GM10248 (cell line): ENCODE results near the gene EGFL8.
"Not testable (repeated sequence)": the region's sequence is repeated elsewhere in the genome, so short reads cannot be mapped to it uniquely, and the experiment has no call there.

Experiments
- CTCF ChIA-PET: fragments of 300-600 bp; sonication (Branson Sonifier 250); formaldehyde crosslinking; extraction: SDS; loops from one replicate; lab custom pipeline; 2021; ENCODE audit warnings: antibody characterized with exemption; lab: Yijun Ruan, JAX
- POLR2A ChIA-PET: fragments of 350-650 bp; sonication (Branson Sonifier 250); formaldehyde crosslinking; extraction: SDS; loops from one replicate; lab custom pipeline; 2020; ENCODE audit warnings: antibody characterized with exemption; lab: Yijun Ruan, JAX
- DNase-seq: peaks from one replicate; pipeline ENCODE4 v3.0.0; 2012; ENCODE audit errors: extremely low spot score
- TF ChIP-seq, protein P1 (sequence below): IDR thresholded peaks from 2 replicates; pipeline ENCODE4 v1.5.1; 2012; ENCODE audit warnings: mild to moderate bottlenecking, low read depth; ENCODE audit errors: extremely low read depth, missing control alignments, control extremely low read depth

EGFL8 gene

DNA sequence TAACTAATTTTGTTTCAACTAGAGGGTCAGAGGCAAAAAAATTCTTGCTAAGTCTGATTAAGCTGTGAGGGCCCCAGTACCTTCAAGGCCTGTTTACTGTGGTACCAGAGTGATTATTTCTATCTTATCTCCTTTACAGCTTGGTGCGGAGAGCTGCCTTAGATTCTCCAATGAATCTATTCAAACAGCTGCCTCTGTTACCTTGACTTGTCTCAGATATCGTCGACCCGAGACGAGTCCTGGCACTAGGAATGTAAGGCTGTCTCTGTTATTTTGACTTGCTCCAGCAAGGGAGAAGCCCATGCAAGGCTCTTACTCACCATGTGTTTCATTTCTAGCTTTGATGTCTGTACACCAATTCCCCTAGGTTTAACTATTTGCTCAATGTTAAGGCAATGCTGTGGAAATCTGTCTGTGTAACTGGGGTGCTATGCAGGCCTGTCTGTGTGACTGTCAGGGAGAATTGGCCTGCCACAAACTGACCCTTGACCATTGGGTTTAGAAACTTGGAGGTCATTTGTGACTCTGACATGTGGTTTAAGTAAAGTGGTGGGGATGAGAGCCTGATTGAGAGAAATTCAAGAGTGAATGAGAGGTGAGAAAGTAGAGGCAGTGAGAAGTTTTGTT is 23.9 kb upstream of the EGFL8 start:
- no peak for DNase-seq
- POLR2A ChIA-PET, result no interaction called here
- CTCF ChIA-PET, result interaction anchor here (0.8 kb wide), 2 partner anchors 12 to 23 kb away, joined by 3 read pairs; no protein-coding TSS in a partner anchor
- TF ChIP-seq, protein P1, sequence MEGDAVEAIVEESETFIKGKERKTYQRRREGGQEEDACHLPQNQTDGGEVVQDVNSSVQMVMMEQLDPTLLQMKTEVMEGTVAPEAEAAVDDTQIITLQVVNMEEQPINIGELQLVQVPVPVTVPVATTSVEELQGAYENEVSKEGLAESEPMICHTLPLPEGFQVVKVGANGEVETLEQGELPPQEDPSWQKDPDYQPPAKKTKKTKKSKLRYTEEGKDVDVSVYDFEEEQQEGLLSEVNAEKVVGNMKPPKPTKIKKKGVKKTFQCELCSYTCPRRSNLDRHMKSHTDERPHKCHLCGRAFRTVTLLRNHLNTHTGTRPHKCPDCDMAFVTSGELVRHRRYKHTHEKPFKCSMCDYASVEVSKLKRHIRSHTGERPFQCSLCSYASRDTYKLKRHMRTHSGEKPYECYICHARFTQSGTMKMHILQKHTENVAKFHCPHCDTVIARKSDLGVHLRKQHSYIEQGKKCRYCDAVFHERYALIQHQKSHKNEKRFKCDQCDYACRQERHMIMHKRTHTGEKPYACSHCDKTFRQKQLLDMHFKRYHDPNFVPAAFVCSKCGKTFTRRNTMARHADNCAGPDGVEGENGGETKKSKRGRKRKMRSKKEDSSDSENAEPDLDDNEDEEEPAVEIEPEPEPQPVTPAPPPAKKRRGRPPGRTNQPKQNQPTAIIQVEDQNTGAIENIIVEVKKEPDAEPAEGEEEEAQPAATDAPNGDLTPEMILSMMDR, result no peak

GRCh38 chr6:32144238-32144637 is 20.2 kb upstream of the EGFL8 start:
- POLR2A ChIA-PET, DNase-seq: not testable (repeated sequence)
- CTCF ChIA-PET, result interaction anchor here (0.8 to 0.9 kb wide), 2 partner anchors 8 to 26 kb away, joined by 3 read pairs; no protein-coding TSS in a partner anchor

GRCh38 chr6:32146287-32146686 is 18.1 kb upstream of the EGFL8 start:
- no peak for DNase-seq
- ChIA-PET POLR2A (no interaction called here), CTCF (interaction anchor here (1.3 kb wide), 1 partner anchor 27 kb away, joined by 4 read pairs; no protein-coding TSS in a partner anchor)
- TF ChIP-seq, protein P1, result no peak

- TF ChIP-seq, protein P1, result no peak
- CTCF ChIA-PET, result interaction anchor here (1.3 kb wide), 1 partner anchor 28 kb away, joined by 4 read pairs; no protein-coding TSS in a partner anchor
- no peak for DNase-seq
- POLR2A ChIA-PET, result no interaction called here
These were observed 17.7 kb upstream of the EGFL8 start for GRCh38 chr6:32146687-32147086.

DNA sequence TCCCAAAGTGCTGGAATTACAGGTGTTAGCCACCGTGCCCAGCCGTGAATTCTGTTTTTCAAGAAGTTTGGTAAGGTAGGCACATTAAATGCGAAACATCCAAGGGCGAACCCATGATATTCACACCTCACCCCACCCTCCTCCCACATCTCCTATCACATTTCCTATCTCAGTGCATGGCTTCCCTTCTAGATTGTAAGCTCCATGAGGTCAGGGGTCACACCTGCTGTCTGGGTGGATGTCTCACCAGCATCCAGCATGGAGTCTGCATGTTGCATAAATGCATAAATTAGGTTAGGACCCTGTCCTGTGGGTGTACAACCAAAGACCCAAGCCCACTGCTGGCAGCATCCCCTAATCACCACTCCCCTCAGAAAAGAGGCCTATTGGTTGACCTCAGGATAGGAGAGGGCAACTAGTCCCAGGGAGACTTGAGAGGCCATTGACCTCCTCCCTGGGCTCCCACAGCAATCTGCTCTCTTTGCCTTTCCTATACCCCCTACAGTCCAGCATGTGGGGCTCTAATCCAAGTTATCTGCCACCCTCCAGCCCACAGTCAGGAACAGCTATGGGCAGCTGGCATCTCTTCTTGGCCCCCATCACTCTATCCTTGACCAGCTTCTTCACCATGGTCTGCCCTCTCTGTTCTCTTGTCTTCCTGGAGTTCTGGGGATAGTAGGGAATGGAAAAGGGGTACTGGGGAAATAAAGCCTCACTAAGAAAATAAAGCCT is 16.8 kb upstream of the EGFL8 start:
- no peak for DNase-seq
- POLR2A ChIA-PET, result no interaction called here
- CTCF ChIA-PET, result interaction anchor here (1.0 to 2.4 kb wide), 2 partner anchors 29 to 108 kb away, joined by 3 to 9 read pairs; no protein-coding TSS in a partner anchor
- TF ChIP-seq, protein P1, result no peak

GRCh38 chr6:32148289-32149091 is 15.9 kb upstream of the EGFL8 start:
- ChIA-PET POLR2A (no interaction called here), CTCF (interaction anchor here (1.2 to 2.4 kb wide), 2 partner anchors 19 to 30 kb away, joined by 3 to 9 read pairs; no protein-coding TSS in a partner anchor)
- TF ChIP-seq, protein P1, result no peak
- DNase-seq, result no peak
